ENCODE results near the gene VPREB3.
A peak's percentile ranks its signal among the peaks of the same experiment; 100 is the strongest.

The VPREB3 gene

DNA sequence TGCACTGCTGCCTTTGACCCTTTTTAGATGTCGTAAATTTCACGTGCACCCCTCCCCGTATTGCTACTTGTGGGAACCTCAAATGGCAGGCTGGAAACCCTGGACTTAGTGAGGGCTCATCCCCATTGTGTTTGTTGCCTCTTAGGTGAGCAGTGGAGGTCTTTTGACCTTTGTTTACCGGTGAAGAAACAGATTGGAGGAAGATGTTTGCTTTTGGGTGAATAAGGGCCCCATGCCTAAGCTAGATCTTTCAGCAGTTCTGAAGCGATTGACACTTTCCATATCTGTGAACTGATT lies 33.3 kb upstream of the VPREB3 start:
- H3K36me3 ChIP-seq (ENCODE audit: insufficient read depth, low read length): 0 out of 2 replicates have a peak, but pooled peaks cover 6% of the 10 kb centered on the region
- no peaks in the 10 kb centered on the region for H3K9me3 ChIP-seq (ENCODE audit: control insufficient read depth, insufficient read depth, low read length)
- peaks cover 12% of the 10 kb centered on the region; the same call in 1 of the 2 replicates for H3K4me1 ChIP-seq (ENCODE audit: insufficient read depth, low read length)
- peak overlapping the region; percentile 98 for H3K9ac ChIP-seq (ENCODE audit: low read depth, low read length)

DNA sequence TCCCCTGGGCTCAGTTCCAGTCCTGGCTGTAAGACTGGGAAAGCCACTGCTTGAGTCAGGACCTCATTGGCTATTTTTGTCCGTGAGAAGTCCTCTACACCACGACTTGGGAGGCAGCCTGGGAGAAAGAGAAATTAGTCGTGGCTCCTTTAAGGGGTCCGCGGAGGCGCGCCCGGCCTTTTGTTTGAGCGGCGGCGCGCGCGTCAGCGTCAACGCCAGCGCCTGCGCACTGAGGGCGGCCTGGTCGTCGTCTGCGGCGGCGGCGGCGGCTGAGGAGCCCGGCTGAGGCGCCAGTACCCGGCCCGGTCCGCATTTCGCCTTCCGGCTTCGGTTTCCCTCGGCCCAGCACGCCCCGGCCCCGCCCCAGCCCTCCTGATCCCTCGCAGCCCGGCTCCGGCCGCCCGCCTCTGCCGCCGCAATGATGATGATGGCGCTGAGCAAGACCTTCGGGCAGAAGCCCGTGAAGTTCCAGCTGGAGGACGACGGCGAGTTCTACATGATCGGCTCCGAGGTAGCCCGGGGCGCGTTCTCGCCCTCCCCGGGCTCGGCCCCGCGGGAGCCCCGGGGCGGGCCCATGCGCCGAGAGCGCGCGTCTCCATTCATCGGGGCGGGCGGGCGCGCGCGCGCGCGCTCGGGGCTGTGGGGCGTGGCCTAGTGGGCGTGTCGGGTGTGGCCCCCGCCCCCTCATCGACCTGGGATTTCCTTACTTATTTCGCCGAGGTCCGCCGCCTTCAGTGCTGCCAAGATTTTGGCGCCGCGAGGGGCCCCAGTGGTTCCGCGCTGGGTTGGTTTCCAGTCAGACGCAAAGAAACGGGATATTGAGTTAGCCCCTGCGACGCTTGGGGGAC lies 32.8 kb upstream of the VPREB3 start, which contains the start of gene SMARCB1:
SMARCB1 (plus strand) TSS at position 215 of the 848 bp plus-strand sequence; CDS start at position 419, 204 bp downstream.
- Histone ChIP-seq H3K9ac (ENCODE audit: low read depth, low read length) (peak within 1 kb of the TSS; percentile 98), H3K36me3 (ENCODE audit: insufficient read depth, low read length) (no peaks in the 10 kb centered on the region), H3K9me3 (ENCODE audit: control insufficient read depth, insufficient read depth, low read length) (no peaks in the 10 kb centered on the region), H3K4me1 (ENCODE audit: insufficient read depth, low read length) (peaks cover 12% of the 10 kb centered on the region)

DNA sequence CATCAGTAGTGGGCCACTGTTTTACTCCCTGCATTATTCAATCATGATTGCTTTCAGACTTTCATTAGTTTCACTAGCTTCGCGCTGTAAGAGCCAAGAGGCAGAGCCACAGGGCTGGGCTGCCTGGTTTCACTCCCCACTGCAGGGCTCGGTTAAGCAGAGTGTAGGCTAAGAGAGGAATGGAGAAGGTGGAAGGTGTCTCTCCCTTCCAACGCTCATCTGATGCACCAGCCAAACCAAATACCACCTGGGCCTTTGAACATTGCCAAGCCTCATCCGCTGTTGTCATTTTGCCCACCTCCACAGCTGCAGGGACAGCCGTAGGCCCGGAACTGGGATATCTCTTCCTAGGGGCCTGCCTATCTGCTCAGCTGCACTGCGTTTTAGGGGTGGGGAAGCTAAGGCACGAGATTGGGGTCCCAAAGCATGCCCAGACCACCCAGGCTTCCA lies 32.1 kb upstream of the VPREB3 start:
- Histone ChIP-seq H3K36me3 (ENCODE audit: insufficient read depth, low read length) (no peaks in the 10 kb centered on the region), H3K9ac (ENCODE audit: low read depth, low read length) (peak overlapping the region; percentile 98), H3K4me1 (ENCODE audit: insufficient read depth, low read length) (peaks cover 19% of the 10 kb centered on the region), H3K9me3 (ENCODE audit: control insufficient read depth, insufficient read depth, low read length) (no peaks in the 10 kb centered on the region)

DNA sequence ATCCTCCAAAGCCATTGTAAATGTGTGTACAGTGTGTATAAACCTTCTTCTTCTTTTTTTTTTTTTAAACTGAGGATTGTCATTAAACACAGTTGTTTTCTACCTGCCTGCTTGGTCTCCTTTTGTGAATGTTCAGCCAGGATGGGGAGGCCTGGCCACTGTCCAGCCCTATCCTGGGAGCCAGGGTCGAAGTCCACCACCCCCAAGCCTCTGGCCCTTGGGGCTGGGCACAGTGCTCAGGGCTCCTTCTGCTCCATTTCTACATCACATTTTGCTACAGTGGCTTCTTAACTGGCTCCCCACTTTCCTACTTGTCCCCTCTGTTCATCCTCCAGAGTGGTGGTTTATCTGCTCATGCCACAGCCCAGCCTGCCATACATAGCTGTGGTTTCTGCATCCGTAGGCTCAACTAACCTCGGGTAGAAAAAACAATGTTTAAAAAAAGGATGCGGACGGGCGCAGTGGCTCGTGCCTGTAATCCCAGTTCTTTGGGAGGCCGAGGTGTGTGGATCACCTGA lies 30.0 kb upstream of the VPREB3 start:
- Histone ChIP-seq H3K9me3 (ENCODE audit: control insufficient read depth, insufficient read depth, low read length) (no peaks in the 10 kb centered on the region), H3K4me1 (ENCODE audit: insufficient read depth, low read length) (peaks cover 19% of the 10 kb centered on the region), H3K36me3 (ENCODE audit: insufficient read depth, low read length) (no peaks in the 10 kb centered on the region), H3K9ac (ENCODE audit: low read depth, low read length) (no peak overlapping the region)

DNA sequence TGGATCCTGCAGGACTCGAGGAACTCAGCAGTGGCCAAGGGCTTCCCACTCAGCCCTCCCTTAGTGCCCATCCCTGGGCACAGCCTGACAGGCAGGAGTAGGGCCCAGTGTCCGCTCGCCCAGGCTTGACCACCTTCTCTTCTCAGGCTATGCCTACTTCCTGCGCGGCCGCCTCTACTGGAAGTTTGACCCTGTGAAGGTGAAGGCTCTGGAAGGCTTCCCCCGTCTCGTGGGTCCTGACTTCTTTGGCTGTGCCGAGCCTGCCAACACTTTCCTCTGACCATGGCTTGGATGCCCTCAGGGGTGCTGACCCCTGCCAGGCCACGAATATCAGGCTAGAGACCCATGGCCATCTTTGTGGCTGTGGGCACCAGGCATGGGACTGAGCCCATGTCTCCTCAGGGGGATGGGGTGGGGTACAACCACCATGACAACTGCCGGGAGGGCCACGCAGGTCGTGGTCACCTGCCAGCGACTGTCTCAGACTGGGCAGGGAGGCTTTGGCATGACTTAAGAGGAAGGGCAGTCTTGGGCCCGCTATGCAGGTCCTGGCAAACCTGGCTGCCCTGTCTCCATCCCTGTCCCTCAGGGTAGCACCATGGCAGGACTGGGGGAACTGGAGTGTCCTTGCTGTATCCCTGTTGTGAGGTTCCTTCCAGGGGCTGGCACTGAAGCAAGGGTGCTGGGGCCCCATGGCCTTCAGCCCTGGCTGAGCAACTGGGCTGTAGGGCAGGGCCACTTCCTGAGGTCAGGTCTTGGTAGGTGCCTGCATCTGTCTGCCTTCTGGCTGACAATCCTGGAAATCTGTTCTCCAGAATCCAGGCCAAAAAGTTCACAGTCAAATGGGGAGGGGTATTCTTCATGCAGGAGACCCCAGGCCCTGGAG lies 29.3 kb upstream of the VPREB3 start:
- no peak overlapping the region for H3K9ac ChIP-seq (ENCODE audit: low read depth, low read length)
- H3K36me3 ChIP-seq (ENCODE audit: insufficient read depth, low read length): no peaks in the 10 kb centered on the region
- H3K4me1 ChIP-seq (ENCODE audit: insufficient read depth, low read length): peaks cover 16% of the 10 kb centered on the region; the same call in 1 of the 2 replicates

DNA sequence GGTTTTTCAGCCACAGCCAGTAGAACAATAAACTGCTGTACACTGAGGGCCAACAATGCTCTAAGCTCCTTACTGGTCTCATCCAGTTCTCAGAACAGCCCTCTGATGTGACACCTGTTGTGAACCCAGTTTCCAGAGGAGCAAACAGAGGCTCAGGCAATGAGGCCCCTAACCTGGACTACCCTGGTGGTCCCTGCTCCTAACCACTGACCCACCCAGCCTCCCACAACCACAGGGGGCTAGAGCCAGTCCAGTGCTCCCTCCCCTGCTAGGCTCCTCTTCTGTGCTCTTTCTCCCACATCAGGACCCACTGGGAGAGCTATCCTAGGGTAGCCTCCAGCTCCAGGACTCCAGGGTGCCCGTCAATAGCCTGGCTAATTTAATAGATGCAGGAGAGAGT lies 28.5 kb upstream of the VPREB3 start:
- Histone ChIP-seq H3K9me3 (ENCODE audit: control insufficient read depth, insufficient read depth, low read length) (no peaks in the 10 kb centered on the region), H3K36me3 (ENCODE audit: insufficient read depth, low read length) (no peaks in the 10 kb centered on the region)

More for the DNA sequence above, 29.3 kb upstream of the VPREB3 start:
- H3K9me3 ChIP-seq (ENCODE audit: control insufficient read depth, insufficient read depth, low read length): no peaks in the 10 kb centered on the region

DNA sequence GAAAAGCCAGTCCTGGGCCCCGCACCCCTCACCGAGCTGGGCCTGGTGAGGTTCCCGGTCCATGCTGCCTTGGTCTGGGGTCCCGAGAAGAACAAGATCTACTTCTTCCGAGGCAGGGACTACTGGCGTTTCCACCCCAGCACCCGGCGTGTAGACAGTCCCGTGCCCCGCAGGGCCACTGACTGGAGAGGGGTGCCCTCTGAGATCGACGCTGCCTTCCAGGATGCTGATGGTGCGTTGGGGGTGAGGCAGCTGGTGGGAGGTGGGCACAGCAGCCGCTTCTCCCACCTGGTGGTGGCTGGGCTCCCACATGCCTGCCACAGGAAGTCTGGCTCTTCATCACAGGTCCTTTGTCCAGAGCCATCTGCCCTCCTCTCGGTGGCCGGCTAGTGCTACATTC lies 28.0 kb upstream of the VPREB3 start:
- no peaks in the 10 kb centered on the region for H3K9me3 ChIP-seq (ENCODE audit: control insufficient read depth, insufficient read depth, low read length)
- H3K9ac ChIP-seq (ENCODE audit: low read depth, low read length): no peak overlapping the region
- peaks cover 16% of the 10 kb centered on the region; the same call in 1 of the 2 replicates for H3K4me1 ChIP-seq (ENCODE audit: insufficient read depth, low read length)
- H3K36me3 ChIP-seq (ENCODE audit: insufficient read depth, low read length): no peaks in the 10 kb centered on the region

More for the DNA sequence above, 28.5 kb upstream of the VPREB3 start:
- Histone ChIP-seq H3K4me1 (ENCODE audit: insufficient read depth, low read length) (peaks cover 16% of the 10 kb centered on the region; the same call in 1 of the 2 replicates), H3K9ac (ENCODE audit: low read depth, low read length) (no peak overlapping the region)

DNA sequence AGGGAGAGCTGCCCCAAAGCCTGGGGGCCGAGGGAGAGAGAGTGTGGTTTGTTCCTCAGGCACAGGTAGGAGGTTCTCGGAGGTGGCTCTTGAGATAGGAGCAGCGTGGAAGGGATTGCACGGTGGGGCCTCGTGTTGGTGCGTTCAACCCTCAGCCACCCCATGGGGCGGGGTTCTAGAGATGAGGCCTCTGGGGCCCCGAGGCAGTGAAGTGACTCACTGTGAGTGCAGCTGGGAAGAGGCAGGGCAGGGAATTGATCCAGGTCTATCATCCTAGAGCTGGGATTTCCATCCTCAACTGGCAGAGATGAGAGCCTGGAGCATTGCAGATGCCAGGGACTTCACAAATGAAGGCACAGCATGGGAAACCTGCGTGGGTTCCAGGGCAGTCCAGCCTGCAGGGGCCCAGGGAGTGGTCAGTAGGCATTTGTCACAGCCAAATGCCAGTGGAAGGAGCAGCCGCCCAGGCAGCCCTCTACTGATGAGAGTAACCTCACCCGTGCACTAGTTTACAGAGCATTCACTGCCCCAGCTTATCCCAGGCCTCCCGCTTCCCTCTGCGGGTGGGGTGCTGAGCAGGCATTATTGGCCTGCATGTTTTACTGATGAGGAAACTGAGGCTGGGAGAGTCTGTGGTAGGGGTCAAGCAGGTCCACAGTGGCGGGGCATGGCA lies 27.4 kb upstream of the VPREB3 start:
- no peaks in the 10 kb centered on the region for H3K36me3 ChIP-seq (ENCODE audit: insufficient read depth, low read length)

DNA sequence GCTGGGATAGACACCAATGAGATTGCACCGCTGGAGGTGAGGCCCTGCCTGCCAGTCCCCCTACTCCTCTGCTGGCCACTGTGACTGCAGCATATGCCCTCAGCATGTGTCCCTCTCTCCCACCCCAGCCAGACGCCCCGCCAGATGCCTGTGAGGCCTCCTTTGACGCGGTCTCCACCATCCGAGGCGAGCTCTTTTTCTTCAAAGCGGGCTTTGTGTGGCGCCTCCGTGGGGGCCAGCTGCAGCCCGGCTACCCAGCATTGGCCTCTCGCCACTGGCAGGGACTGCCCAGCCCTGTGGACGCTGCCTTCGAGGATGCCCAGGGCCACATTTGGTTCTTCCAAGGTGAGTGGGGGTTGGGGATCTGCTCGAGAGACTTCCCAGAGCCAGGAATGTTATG lies 26.8 kb upstream of the VPREB3 start:
- no peak overlapping the region for H3K9ac ChIP-seq (ENCODE audit: low read depth, low read length)

More for the DNA sequence above, 27.4 kb upstream of the VPREB3 start:
- peaks cover 16% of the 10 kb centered on the region; the same call in 1 of the 2 replicates for H3K4me1 ChIP-seq (ENCODE audit: insufficient read depth, low read length)
- no peak overlapping the region for H3K9ac ChIP-seq (ENCODE audit: low read depth, low read length)
- H3K9me3 ChIP-seq (ENCODE audit: control insufficient read depth, insufficient read depth, low read length): no peaks in the 10 kb centered on the region

DNA sequence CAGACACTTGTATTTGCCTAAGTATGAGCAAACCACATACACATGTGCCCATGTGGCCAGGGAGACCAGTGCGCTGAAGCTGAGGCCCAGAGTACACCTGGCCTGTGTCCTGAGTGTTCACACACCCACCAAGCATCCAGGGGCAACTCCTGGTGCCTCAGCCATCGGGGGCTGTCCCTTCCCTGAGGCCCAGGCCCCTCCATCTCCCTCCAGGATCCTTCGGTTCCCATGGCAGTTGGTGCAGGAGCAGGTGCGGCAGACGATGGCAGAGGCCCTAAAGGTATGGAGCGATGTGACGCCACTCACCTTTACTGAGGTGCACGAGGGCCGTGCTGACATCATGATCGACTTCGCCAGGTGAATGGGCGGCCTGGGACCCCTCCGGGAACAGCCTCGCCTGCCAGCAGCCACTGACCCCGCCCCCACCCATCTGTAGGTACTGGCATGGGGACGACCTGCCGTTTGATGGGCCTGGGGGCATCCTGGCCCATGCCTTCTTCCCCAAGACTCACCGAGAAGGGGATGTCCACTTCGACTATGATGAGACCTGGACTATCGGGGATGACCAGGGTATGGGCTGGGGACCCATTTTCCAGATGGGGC lies 26.0 kb upstream of the VPREB3 start:
- no peaks in the 10 kb centered on the region for H3K36me3 ChIP-seq (ENCODE audit: insufficient read depth, low read length)
- H3K9me3 ChIP-seq (ENCODE audit: control insufficient read depth, insufficient read depth, low read length): no peaks in the 10 kb centered on the region
- H3K9ac ChIP-seq (ENCODE audit: low read depth, low read length): no peak overlapping the region
- H3K4me1 ChIP-seq (ENCODE audit: insufficient read depth, low read length): peaks cover 11% of the 10 kb centered on the region; the same call in 1 of the 2 replicates

More for the DNA sequence above, 26.8 kb upstream of the VPREB3 start:
- peaks cover 11% of the 10 kb centered on the region; the same call in 1 of the 2 replicates for H3K4me1 ChIP-seq (ENCODE audit: insufficient read depth, low read length)
- no peaks in the 10 kb centered on the region for H3K36me3 ChIP-seq (ENCODE audit: insufficient read depth, low read length)
- H3K9me3 ChIP-seq (ENCODE audit: control insufficient read depth, insufficient read depth, low read length): no peaks in the 10 kb centered on the region

DNA sequence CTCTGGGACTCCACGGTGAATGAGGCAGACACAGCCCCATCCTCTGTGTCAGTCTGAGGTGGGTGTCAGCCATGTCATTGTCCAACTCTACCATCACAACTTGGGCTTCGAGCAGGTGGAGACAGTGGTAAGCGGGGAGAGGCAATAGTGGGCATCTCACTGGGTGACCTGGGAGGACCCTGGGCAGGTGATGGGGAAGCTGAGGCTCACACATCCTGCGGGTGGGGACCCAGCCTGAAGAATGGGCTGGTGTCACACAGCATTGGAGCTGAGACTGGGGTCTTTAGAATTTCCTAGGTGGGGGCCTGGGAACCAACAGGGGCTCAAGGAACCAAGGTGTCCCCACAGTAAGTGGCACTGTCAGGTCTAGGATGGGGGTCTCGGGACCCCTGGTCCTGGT lies 25.5 kb upstream of the VPREB3 start:
- no peak overlapping the region for H3K9ac ChIP-seq (ENCODE audit: low read depth, low read length)
- no peaks in the 10 kb centered on the region for H3K36me3 ChIP-seq (ENCODE audit: insufficient read depth, low read length)
- no peaks in the 10 kb centered on the region for H3K9me3 ChIP-seq (ENCODE audit: control insufficient read depth, insufficient read depth, low read length)
- H3K4me1 ChIP-seq (ENCODE audit: insufficient read depth, low read length): peaks cover 11% of the 10 kb centered on the region; the same call in 1 of the 2 replicates

DNA sequence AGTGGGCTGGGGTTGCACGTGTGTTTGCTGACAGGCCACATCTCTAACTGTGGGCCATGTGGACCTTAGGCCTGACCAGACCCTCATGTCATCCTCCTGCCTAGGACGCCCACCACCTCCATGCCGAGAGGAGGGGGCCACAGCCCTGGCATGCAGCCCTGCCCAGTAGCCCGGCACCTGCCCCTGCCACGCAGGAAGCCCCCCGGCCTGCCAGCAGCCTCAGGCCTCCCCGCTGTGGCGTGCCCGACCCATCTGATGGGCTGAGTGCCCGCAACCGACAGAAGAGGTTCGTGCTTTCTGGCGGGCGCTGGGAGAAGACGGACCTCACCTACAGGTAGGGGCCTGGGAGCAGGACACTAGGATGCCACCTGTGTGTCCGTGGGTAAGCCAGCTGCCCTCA lies 24.9 kb upstream of the VPREB3 start:
- no peaks in the 10 kb centered on the region for H3K9me3 ChIP-seq (ENCODE audit: control insufficient read depth, insufficient read depth, low read length)
- H3K9ac ChIP-seq (ENCODE audit: low read depth, low read length): no peak overlapping the region
- no peaks in the 10 kb centered on the region for H3K36me3 ChIP-seq (ENCODE audit: insufficient read depth, low read length)
- H3K4me1 ChIP-seq (ENCODE audit: insufficient read depth, low read length): peaks cover 14% of the 10 kb centered on the region; the same call in 1 of the 2 replicates

DNA sequence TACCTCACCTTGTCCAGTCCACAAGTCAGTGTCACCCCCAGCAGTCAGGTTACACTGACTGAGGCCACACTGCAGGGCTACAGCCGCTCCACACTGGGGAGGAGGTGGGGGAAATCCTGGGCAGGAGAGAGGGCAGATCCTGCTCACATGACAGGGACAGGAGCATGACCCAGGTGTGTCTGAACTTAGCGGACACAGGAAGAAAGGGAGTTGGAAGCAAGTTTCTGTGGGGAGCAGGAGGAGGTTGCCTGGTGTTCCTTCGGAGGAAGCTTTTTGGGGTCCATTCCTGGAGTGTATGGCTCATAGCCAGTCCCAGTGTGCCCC lies 24.3 kb upstream of the VPREB3 start:
- no peak overlapping the region for H3K9ac ChIP-seq (ENCODE audit: low read depth, low read length)
- peaks cover 17% of the 10 kb centered on the region for H3K4me1 ChIP-seq (ENCODE audit: insufficient read depth, low read length)
- H3K9me3 ChIP-seq (ENCODE audit: control insufficient read depth, insufficient read depth, low read length): no peaks in the 10 kb centered on the region
- no peaks in the 10 kb centered on the region for H3K36me3 ChIP-seq (ENCODE audit: insufficient read depth, low read length)

Measured in ES-I3 (cell line).